WTC11 (cell line): ENCODE results near the gene FBXL7. TPM values are rescaled to one million over a fixed set of nuclear protein-coding genes. Genes with fewer than 3 reads are reported as not detected.

Experiments used
- ATAC-seq: fragments of 200-7000 bp; cut with Tn5 transposase; 2 replicates; pipeline ENCODE4 v1.10.0; 2021; ENCODE audit warnings: mild to moderate bottlenecking, moderate library complexity
- CTCF ChIA-PET: fragments of 300-600 bp; sonication (Branson Sonifier 250); formaldehyde crosslinking; loops from one replicate; lab custom pipeline; 2021; ENCODE audit warnings: antibody characterized with exemption; lab: Charles Lee
- POLR2A ChIA-PET: fragments of 350-600 bp; sonication (Branson Sonifier 250); formaldehyde crosslinking; loops from one replicate; lab custom pipeline; 2021; ENCODE audit warnings: antibody characterized with exemption; lab: Charles Lee
- DNase-seq: peaks from one replicate; pipeline ENCODE4 v3.0.0; 2021; ENCODE audit warnings: low spot score
- H3K27ac Mint-ChIP-seq: 2 replicates; pipeline ENCODE4 v1.8.0; 2021; ENCODE audit warnings: mixed read lengths
- H3K27me3 Mint-ChIP-seq: 2 replicates; pipeline ENCODE4 v1.8.0; 2021; ENCODE audit warnings: low read depth, mild to moderate bottlenecking, moderate library complexity, mixed read lengths
- H3K36me3 Mint-ChIP-seq: 2 replicates; pipeline ENCODE4 v1.8.0; 2021; ENCODE audit warnings: mixed read lengths
- H3K4me1 Mint-ChIP-seq: 2 replicates; pipeline ENCODE4 v1.8.0; 2022; ENCODE audit warnings: mixed read lengths
- H3K4me3 Mint-ChIP-seq: 2 replicates; pipeline ENCODE4 v1.8.0; 2021; ENCODE audit warnings: mild to moderate bottlenecking, moderate library complexity, mixed read lengths
- H3K9me3 Mint-ChIP-seq: 2 replicates; pipeline ENCODE4 v1.8.0; 2021; ENCODE audit warnings: mixed read lengths
- CDX4 ChIP-seq: fragments of 250-450 bp; sonication (Bioruptor Pico); IDR thresholded peaks from 2 replicates; pipeline ENCODE4 v1.9.0; 2021; ENCODE audit warnings: moderate library complexity, mild to moderate bottlenecking, inconsistent platforms, borderline replicate concordance
- EMX1 ChIP-seq: fragments of 250-450 bp; sonication (Bioruptor Pico); IDR thresholded peaks from 2 replicates; pipeline ENCODE4 v1.8.0; 2021; ENCODE audit warnings: mild to moderate bottlenecking
- FOXK1 ChIP-seq: sonication (generic); formaldehyde crosslinking; IDR thresholded peaks from 2 replicates; pipeline ENCODE4 v1.8.0; 2022; ENCODE audit warnings: mild to moderate bottlenecking, moderate library complexity, missing genetic modification reagents
- HMGXB4 ChIP-seq: sonication (generic); formaldehyde crosslinking; IDR thresholded peaks from 2 replicates; pipeline ENCODE4 v1.8.1; 2023; ENCODE audit warnings: mild to moderate bottlenecking, moderate library complexity, missing genetic modification reagents
- IRF1 ChIP-seq: sonication (generic); formaldehyde crosslinking; IDR thresholded peaks from 2 replicates; pipeline ENCODE4 v1.8.0; 2023; ENCODE audit warnings: missing genetic modification reagents
- JAZF1 ChIP-seq: fragments of 250-450 bp; sonication (Bioruptor Pico); IDR thresholded peaks from 2 replicates; pipeline ENCODE4 v1.9.0; 2021; ENCODE audit warnings: moderate library complexity, mild to moderate bottlenecking, inconsistent platforms
- NR1H2 ChIP-seq: sonication (generic); formaldehyde crosslinking; IDR thresholded peaks from 2 replicates; pipeline ENCODE4 v1.9.0; 2021; ENCODE audit warnings: mild to moderate bottlenecking, moderate library complexity, missing genetic modification reagents
- NR3C1 ChIP-seq: sonication (generic); formaldehyde crosslinking; conservative IDR thresholded peaks from 2 replicates; pipeline ENCODE4 v1.8.1; 2023; ENCODE audit warnings: low read depth, mild to moderate bottlenecking, missing genetic modification reagents
- PREB ChIP-seq: sonication (generic); formaldehyde crosslinking; IDR thresholded peaks from 2 replicates; pipeline ENCODE4 v1.8.1; 2022; ENCODE audit warnings: mild to moderate bottlenecking, missing genetic modification reagents, moderate library complexity, borderline replicate concordance
- SMAD3 ChIP-seq: sonication (generic); formaldehyde crosslinking; IDR thresholded peaks from 2 replicates; pipeline ENCODE4 v1.8.0; 2022; ENCODE audit warnings: missing genetic modification reagents, mild to moderate bottlenecking, borderline replicate concordance
- TEAD1 ChIP-seq: sonication (generic); formaldehyde crosslinking; IDR thresholded peaks from 2 replicates; pipeline ENCODE4 v1.8.0; 2022; ENCODE audit warnings: mild to moderate bottlenecking, missing genetic modification reagents
- ZNF281 ChIP-seq: sonication (generic); formaldehyde crosslinking; IDR thresholded peaks from 2 replicates; pipeline ENCODE4 v1.8.0; 2023; ENCODE audit warnings: mild to moderate bottlenecking, missing genetic modification reagents
- ZNF423 ChIP-seq: fragments of 250-450 bp; sonication (Bioruptor Pico); IDR thresholded peaks from 2 replicates; pipeline ENCODE4 v2.1.2; 2022; ENCODE audit warnings: mild to moderate bottlenecking, moderate library complexity
- total RNA-seq: library from RNA; stranded (reverse); gene quantifications from 3 replicates; pipeline ENCODE4 v1.2.3, GENCODE V29; 2021
- TF ChIP-seq, protein P1 (sequence below): sonication (generic); formaldehyde crosslinking; IDR thresholded peaks from 2 replicates; pipeline ENCODE4 v1.8.1; 2022; ENCODE audit warnings: low read depth, mild to moderate bottlenecking, moderate library complexity, missing genetic modification reagents, borderline replicate concordance
- TF ChIP-seq, protein P2 (sequence below): sonication (generic); formaldehyde crosslinking; IDR thresholded peaks from 2 replicates; pipeline ENCODE4 v1.8.1; 2023; ENCODE audit warnings: mild to moderate bottlenecking, missing genetic modification reagents
- TF ChIP-seq, protein P3 (sequence below): fragments of 250-450 bp; sonication (Bioruptor Pico); conservative IDR thresholded peaks from 2 replicates; pipeline ENCODE4 v1.9.0; 2021; ENCODE audit warnings: mild to moderate bottlenecking
- TF ChIP-seq, protein P4 (sequence below): sonication (generic); formaldehyde crosslinking; IDR thresholded peaks from 2 replicates; pipeline ENCODE4 v1.8.0; 2023; ENCODE audit warnings: missing genetic modification reagents, mild to moderate bottlenecking, borderline replicate concordance

FBXL7 gene
- total RNA-seq, 1 experiment from 2014 or later = 13.8 TPM

DNA sequence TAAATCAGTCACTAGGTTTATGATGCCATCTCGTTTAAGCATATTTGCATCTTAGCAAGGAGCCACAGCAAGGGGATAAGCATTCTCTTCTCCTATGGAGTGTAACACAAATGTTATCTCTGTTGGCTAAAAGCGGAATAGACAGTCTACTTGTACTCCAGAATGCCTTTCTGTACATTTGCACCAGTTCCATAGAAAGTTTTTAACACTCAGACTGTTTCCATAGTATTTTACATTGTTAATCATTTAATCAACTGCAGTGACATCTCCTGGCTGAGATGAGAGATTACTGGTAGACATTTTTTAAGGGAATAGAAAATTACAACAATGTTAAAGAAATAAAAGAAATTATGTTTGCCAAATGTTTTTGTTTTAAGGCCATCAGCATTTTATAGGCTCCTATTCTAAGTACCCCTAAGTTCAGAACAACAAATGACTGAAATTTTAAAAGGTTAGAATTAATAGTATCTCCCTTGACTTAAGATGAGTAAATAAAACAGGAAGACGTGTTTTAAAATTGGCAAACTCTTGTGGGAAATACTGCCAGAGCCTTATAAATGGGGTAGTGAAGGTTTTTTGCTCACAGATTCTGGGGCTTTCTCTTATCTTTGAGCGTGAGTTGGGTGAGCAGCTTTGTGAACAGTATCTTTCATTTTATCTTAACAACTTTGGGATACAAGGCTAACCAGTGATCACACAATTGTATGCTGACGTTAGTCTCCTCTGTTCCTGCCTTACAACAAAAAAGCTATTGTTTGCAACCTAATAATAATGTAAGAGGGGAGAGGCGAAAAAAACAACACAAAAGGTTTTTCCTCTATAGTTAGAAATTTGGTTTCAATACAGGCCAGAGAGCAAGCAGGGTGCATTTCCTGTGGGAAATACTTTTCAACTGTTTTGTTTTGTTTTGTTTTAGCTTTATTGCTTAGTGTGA, 294.3 kb downstream of the FBXL7 start:
- H3K36me3 Mint-ChIP-seq = peaks cover 11% of the 10 kb centered on the region
- CTCF ChIA-PET = interaction anchor here (0.8 kb wide), 1 partner anchor 13 kb away, joined by 3 read pairs; no protein-coding TSS in a partner anchor
- no peak overlapping the region for H3K4me3 Mint-ChIP-seq
- POLR2A ChIA-PET = no interaction called here
- H3K9me3 Mint-ChIP-seq = peaks cover 13% of the 10 kb centered on the region
- H3K27ac Mint-ChIP-seq = peak overlapping the region; percentile 47; the same call in 1 of the 2 replicates
- ATAC-seq (no peak), DNase-seq (no peak)
- no peaks in the 10 kb centered on the region for H3K27me3 Mint-ChIP-seq
- peaks cover 48% of the 10 kb centered on the region for H3K4me1 Mint-ChIP-seq
- TF ChIP-seq, protein P1, sequence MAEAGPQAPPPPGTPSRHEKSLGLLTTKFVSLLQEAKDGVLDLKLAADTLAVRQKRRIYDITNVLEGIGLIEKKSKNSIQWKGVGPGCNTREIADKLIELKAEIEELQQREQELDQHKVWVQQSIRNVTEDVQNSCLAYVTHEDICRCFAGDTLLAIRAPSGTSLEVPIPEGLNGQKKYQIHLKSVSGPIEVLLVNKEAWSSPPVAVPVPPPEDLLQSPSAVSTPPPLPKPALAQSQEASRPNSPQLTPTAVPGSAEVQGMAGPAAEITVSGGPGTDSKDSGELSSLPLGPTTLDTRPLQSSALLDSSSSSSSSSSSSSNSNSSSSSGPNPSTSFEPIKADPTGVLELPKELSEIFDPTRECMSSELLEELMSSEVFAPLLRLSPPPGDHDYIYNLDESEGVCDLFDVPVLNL (CRISPR knock-in tag) = no peak
- TF ChIP-seq IRF1 (CRISPR knock-in tag) = no peak
- no peak for TF ChIP-seq TEAD1 (CRISPR knock-in tag)
- no peak for TF ChIP-seq PREB
- TF ChIP-seq JAZF1 (CRISPR knock-in tag) = no peak
- TF ChIP-seq NR3C1 (CRISPR knock-in tag) = no peak
- no peak for TF ChIP-seq FOXK1 (CRISPR knock-in tag)
- TF ChIP-seq ZNF281 (CRISPR knock-in tag) = no peak
- no peak for TF ChIP-seq CDX4 (CRISPR knock-in tag)
- no peak for TF ChIP-seq SMAD3 (CRISPR knock-in tag)
- TF ChIP-seq, protein P2, sequence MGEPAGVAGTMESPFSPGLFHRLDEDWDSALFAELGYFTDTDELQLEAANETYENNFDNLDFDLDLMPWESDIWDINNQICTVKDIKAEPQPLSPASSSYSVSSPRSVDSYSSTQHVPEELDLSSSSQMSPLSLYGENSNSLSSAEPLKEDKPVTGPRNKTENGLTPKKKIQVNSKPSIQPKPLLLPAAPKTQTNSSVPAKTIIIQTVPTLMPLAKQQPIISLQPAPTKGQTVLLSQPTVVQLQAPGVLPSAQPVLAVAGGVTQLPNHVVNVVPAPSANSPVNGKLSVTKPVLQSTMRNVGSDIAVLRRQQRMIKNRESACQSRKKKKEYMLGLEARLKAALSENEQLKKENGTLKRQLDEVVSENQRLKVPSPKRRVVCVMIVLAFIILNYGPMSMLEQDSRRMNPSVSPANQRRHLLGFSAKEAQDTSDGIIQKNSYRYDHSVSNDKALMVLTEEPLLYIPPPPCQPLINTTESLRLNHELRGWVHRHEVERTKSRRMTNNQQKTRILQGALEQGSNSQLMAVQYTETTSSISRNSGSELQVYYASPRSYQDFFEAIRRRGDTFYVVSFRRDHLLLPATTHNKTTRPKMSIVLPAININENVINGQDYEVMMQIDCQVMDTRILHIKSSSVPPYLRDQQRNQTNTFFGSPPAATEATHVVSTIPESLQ (CRISPR knock-in tag) = no peak
- TF ChIP-seq, protein P3, sequence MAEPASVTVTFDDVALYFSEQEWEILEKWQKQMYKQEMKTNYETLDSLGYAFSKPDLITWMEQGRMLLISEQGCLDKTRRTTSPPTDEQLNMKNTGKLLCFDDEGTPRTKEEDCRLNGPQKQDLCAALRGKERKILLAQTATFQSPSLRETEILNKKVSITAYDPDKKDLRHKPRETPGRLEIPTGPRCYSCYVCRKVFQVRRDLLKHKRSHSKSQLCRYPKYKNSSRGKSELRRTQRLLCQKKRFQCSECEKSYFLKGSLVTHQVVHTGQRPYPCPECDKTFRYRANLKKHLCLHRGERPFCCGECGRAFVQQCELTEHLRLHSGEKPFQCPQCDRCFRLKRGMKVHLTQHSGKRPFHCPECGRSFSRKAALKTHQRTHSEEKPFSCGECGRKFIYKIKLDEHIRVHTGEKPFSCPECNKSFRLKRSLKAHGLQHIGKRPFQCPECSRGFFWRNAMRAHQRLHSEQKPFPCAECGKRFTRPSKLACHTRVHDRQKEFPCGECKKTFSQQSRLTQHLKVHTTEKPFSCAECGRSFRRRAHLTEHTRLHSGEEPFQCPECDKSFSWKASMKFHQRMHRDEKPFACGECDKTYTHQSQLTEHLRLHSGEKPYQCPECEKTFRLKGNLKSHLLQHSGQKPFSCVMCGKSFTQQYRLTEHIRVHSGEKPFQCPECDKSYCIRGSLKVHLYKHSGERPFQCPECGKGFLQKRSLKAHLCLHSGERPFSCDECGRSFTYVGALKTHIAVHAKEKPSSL = no peak
- no peak for TF ChIP-seq HMGXB4 (CRISPR knock-in tag)
- no peak for TF ChIP-seq ZNF423 (CRISPR knock-in tag)
- no peak for TF ChIP-seq NR1H2 (CRISPR knock-in tag)
- TF ChIP-seq EMX1 (CRISPR knock-in tag) = no peak
- TF ChIP-seq, protein P4, sequence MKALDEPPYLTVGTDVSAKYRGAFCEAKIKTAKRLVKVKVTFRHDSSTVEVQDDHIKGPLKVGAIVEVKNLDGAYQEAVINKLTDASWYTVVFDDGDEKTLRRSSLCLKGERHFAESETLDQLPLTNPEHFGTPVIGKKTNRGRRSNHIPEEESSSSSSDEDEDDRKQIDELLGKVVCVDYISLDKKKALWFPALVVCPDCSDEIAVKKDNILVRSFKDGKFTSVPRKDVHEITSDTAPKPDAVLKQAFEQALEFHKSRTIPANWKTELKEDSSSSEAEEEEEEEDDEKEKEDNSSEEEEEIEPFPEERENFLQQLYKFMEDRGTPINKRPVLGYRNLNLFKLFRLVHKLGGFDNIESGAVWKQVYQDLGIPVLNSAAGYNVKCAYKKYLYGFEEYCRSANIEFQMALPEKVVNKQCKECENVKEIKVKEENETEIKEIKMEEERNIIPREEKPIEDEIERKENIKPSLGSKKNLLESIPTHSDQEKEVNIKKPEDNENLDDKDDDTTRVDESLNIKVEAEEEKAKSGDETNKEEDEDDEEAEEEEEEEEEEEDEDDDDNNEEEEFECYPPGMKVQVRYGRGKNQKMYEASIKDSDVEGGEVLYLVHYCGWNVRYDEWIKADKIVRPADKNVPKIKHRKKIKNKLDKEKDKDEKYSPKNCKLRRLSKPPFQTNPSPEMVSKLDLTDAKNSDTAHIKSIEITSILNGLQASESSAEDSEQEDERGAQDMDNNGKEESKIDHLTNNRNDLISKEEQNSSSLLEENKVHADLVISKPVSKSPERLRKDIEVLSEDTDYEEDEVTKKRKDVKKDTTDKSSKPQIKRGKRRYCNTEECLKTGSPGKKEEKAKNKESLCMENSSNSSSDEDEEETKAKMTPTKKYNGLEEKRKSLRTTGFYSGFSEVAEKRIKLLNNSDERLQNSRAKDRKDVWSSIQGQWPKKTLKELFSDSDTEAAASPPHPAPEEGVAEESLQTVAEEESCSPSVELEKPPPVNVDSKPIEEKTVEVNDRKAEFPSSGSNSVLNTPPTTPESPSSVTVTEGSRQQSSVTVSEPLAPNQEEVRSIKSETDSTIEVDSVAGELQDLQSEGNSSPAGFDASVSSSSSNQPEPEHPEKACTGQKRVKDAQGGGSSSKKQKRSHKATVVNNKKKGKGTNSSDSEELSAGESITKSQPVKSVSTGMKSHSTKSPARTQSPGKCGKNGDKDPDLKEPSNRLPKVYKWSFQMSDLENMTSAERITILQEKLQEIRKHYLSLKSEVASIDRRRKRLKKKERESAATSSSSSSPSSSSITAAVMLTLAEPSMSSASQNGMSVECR (CRISPR knock-in tag) = no peak
